HuH-7.5 (cell line): ENCODE data around the gene ARHGAP33.
"Not testable (repeated sequence)": the region's sequence is repeated elsewhere in the genome, so short reads cannot be mapped to it uniquely, and the experiment has no call there.

Experiments used
- DNase-seq: peaks from one replicate; pipeline ENCODE4 v3.0.0; 2011; ENCODE audit warnings: low spot score

ARHGAP33 gene

DNA sequence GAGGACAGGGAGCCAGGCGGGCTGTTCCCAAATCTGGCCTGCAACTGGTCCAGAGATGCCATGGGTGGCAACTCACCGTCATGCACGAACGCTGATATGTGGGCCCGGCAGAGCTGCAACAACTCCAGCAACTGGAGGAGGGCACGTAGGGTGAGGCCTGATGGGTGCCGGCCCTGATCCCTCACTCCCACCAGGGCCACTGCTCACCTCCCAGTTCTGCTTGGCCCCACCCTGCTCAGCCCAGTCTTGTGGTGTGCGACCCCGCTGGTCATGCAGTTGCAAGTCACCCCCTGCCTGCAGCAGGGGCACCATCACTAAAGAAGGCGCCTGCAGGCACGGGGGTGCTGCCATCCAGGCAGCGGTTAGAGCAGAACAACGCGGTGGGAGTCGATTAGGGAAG, 16.9 kb downstream of the ARHGAP33 start:
- DNase-seq: no peak

DNA sequence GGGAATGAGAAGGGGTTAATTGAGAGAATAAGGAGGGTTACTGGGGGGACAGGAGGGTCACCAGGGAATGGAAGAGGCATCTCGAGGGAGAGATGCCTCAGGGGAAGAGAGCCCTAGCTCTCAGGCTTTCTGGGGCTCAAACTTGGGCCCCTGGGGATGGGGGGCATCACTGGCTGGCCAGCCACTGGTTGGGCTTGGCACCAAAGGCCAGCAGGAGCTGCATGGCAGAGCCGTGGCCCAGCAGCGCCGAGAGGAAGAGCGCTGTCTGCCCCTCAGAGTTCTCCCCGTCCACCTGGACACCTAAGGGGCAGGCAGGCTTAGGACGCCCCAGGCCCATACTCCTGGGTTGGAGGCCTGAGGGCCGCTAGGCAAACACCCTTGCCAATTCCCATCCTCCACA, 17.5 kb downstream of the ARHGAP33 start:
- DNase-seq: no peak

DNA sequence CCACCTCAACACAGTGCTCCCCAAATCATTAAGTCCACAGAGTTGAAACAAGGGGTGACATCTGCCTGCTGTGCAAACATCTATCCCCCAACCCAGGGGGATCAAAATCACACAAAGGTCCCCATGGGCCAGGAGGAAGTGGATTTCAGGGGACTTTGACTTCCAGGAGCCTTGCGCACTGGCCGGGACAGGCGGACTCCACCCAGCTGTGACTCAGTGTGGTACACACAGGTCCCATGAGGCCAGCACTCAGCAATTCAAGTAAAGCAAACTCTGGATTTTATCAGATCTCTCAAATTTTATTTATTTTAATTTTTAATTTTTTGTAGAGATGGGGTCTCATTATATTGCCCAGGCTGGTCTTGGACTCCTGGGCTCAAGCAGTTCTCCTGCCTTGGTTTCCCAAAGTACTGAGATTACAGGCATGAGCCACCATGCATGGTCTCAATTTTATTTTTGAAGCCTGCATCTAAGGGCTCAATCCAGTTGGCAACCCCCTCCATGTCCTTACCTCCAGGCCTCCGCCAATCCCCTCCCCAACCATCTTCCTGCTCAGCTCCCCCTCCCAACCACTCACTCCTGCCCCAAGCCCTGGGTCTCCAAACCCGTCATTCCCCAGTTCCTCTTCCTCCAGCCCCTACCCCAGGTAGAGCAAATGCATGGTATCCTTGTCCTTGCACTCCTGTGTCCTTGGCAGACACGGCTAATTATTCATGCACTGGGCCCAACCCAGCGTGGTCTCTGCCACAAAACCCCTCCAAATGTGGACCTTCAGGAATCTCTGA, 18.2 kb downstream of the ARHGAP33 start:
- no peak for DNase-seq

DNA sequence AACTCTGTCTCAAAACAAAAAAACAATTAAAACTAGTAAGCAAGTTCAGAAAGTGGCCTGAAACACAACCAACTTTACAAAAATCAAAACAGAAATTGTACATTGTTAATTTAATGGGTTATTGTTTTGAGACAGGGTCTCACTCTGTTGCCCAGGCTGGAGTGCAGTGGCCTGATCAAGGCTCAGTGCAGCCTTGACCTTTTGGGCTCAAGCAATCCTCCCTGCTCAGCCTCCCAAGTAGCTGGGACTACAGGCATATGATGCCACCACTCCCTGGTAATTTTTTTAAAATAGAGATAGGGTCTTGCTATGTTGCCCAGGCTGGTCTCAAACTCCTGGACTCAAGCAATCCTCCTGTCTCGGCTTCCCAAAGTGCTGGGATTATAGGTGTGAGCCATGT, 20.2 kb downstream of the ARHGAP33 start:
- DNase-seq: not testable (repeated sequence)

DNA sequence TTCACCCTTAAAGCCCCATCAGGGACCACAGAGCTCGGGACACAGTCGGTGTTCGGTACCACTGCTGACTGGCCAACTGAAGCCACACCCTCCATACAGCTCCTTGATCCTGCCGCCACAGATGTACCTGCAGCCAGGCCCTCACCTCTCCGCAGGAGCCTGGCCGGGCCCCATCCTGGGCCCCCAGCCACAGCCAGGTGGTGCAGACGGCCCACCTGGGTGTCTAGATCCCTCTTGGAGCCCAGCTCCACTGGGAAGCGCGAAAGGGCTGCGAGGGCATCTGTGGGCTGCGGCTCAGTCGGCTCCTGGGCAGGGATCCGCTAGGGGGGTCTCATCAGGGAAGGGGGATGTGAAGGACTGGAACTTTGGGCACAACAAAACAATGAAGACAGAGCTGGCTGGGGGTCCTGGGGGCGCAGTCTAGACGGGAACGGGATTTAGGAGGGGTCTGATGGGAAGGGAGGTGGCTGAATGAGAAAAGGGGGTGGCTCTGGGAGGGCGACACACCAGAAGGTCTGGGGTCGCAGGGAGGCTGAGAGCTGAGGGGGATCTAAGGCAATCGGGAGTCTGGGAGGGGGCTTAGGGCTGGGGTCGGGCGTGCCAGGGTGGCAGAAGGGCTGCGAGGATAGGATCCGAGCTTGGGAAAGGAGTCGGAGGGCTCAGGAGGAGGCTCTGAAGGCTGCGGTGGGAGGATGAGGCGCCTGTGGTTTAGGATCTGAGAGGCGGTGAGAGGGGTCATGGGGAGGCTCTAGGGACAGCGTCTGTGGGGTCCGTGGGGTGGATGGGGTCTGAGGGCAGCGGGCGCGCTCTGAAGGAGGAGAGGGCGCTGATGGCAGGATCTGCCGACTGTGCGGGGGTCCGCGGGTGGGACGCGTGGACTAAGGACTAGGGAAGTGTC, 21.5 kb downstream of the ARHGAP33 start:
- DNase-seq: no peak

DNA sequence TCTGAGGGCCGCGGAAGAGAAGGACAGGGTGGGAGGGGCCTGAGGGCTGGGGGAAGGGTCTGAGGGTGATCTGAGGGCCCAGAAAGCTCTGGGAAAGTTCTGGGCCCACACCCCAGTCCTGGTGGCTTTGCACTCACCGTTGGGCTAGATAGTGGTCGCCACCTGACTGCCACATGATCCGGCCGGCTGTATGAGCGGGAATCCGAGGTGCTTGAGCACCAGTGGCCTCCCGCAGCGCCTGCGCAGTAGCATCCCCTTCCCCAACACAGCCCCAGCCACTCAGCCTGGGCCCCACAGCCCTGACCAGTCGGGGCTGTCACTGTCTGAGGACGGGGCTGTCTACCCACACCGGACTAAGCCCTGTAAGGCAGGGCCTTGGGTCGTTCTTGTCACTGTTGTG, 22.3 kb downstream of the ARHGAP33 start:
- no peak for DNase-seq

DNA sequence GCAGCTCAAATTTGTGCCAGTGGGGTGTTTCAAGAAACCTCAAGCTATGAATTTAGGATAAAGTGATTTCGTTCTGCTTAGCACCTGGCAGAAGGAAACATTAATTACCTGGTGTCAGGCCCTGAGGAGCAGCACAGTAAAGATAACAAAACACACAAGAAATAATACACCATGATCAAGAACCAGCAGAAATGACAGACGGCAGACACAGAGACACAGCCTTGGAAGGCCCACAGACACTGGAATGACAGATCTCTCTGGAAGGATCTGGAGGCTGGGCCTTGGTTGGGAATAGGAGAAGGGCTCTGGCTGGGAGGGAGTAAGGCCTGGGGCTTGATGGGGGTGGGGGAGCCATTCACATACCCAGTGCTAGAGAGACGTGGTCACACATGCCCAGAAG, 26.5 kb downstream of the ARHGAP33 start:
- DNase-seq: no peak

DNA sequence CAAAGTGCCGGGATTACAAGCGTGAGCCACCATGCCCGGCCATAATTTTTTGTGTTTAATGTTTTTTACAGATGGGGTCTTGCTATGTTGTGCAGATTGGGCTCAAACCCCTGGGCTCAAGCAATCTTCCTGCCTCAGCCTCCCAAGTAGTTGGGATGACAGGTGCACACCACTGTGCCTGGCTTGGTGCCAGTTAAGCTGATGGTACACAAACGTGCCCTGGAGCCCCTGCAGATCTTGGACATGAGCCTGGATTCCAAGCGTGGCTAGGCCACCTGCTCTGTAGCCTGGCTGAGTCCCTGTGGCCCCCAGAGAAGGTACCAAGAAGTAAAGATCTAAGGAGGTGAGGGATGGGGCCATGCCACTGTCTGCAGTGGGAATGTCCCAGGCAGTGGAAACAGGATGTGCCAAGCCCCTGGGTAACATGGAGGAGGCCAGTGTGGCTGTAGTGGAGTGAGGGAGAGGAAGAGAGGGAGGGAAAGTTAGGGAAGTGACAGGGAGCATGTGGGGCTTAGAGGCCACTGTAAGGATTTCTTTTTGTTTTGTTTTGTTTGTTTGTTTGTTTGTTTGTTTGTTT, 30.2 kb downstream of the ARHGAP33 start:
- no peak for DNase-seq

DNA sequence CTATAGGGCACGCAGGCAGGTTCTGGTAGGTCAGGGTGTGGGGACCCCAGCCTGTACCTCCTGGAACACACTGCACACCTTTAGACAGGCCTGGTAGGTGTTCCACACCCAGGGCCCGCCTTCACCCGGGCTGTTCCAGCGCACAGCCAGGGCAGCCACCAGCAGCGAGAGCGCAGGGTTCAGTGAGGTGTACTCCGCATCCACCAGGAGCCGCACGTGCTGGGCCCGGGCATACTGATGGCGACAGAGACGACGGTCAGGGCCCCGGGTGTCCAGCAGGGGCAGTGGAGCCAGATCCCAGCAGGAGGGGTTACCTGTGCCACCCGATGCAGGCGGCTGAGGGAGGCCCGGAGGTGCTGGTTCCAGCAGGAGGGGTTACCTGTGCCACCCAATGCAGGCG, 31.2 kb downstream of the ARHGAP33 start:
- DNase-seq: no peak

DNA sequence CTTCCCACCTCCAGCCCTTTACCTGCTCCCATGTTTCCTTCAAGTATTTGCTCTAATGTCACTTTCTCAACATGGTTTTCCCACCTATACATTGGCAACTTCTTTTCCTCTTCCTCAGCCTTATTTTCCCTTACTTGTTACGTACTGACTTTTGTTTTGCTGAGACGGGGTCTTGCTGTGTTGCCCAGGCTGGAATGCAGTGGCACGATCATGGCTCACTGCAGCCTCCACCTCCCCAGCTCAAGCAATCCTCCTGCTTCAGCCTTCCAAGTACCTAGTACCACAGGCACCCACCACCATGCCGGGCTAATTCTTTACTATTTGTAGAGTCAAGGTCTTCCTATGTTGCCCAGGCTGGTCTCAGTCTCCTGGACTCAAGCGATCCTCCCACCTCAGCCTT, 32.3 kb downstream of the ARHGAP33 start:
- DNase-seq: no peak

DNA sequence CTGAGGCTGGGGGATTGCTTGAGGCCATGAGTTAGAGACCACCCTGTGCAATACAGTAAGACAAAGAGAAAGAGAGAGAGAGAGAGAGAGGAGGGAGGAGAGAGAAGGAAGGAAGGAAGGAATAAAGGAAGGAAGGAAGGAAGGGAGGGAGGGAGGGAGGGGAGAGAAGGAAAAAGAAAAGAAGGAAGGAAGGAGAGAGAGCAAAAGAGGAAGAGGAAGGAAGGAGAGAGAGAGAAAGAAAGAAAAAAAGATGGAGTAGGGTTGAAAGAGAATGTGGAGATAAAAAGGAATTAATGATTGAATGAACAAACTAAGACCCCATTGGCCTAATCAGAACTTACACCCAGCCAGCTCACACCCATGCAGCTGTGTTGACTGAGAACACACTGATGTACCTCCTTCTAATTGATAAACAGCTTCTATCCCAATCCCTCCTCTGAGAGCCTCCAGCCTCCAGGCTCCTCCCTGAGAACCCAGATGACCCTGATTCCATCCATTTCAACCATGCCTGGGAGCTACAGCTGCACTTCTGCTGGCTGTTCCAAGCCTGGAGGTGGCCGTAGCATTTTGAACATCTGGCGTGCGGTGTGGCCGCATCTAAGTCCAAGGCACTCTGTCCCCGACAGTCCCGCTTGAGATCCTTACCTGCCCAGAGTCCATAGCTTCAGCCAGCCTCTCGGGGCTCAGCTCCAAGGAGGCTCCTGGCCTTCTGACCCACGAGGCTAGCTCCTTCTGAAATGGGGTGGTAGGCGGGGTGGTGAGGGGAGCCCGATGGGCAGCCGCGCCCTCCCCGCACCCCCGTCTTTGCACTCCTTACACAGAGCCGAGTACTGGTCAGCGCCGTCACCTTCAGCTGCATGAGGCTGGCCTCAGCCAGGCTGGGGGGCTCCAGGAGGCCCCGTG, 36.2 kb downstream of the ARHGAP33 start:
- no peak for DNase-seq

DNA sequence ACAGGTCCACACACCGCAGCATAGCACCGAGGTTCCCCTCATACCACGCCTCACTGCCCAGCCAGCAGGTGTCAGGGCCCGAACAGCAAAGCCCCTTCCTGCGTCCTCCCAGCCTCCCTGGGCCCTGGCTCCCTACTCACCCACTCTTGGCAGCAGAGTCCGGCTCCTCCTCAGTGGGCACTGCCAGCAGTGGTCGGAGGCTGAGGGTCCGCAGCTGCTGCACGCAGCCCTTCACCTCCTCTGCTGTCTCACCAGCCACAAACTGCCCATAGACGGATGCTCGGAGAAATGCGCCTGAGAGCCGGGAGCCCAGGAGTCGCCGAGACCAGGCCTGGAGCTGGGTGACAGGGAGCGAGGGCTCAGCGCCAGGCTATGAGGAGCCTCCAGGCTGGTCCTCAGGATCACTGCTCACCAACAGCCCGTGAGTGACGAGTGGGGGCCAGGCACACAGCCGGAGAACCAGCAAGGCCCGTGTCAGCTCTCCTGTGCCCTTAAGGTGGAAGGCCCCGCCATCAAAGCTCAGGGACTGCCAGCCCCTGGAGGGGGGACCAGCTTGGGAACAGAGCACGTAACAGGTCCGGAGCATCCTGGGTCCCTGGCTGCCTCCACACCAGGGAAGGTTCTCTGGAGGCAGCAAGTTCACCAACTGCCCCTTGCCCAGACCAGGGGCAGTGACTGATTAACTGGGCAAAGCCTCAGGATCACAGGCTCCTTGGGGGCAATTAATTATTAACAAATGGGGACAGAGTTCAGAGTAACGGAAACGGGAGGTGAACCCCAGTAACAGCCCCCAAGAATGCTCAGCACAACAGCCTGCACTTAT, 37.1 kb downstream of the ARHGAP33 start, which contains the start of gene PRODH2:
TSS of gene PRODH2 (minus strand) at position 626 of the 823 bp plus-strand sequence. CDS start at position 586, 40 bp downstream.
- no peak for DNase-seq

DNA sequence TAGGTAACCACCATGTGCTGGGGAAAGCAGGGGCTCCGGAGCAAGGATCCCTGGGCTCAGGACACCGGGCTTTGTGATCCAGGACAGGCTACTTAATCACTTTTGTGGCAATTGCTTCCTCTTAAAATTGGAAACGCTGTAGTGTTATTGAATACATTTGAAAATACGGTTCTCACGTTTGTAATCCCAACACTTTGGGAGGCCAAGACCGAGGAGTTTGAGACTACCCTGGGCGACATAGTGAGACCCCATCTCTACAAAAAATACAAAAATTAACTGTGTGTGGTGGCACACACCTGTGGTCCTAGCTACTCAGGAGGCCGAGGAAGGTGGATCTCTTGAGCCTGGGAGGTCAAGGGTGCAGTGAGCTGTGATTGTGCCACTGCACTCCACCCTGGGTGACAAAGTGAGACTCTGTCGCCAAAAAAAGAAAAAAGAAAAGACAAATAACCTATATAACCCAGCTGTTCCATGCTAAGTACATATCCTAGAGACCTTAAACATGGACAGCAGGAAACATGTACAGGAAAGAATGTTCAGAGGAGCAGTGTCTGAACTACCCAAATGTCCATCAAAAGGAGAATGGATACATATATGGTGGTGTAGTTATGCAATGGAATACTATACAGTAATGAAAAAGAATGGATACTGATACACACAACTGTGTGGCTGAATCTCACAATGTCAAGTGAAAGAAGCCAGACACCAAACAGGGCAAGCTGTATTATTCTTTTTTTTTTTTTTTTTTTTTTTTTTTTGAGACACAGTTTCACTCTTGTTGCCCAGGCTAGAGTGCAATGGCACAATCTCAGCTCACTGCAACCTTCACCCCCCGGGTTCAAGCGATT, 37.9 kb downstream of the ARHGAP33 start:
- DNase-seq: no peak

DNA sequence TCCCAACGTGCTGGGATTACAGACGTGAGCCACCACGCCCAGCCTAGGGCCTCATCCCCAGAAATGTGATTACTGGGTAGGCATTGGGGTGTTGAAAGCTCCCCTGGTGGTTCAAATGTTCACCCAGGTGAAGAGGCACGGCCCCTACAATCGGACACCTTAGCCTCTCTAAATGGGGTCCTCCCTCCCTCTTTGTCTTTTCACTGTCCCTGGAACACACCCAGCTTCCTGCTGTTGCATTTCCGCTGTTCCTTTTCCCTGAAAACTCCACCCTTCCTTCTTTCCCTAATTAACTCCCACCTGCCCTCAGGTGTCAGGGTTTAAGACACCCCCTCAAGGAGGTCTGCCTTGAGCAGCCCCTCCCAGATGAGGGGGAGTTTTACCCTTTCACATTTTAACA, 40.9 kb downstream of the ARHGAP33 start:
- no peak for DNase-seq

DNA sequence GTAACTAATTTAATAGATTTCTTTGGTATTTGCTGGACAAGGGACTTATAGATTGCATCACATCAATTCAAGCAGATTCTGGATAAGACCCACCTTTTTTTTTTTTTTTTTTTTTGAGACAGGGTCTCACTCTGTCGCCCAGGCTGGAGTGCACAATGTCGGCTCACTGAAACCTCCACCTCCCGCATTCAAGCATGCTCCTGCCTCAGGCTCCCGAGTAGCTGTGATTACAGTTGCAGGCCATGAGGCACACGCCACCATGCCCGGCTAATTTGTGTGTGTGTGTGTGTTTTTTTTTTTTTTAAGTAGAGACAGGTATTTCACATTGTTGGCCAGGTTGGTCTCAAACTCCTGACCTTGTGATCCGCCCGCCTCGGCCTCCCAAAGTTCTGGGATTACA, 41.5 kb downstream of the ARHGAP33 start:
- no peak for DNase-seq

DNA sequence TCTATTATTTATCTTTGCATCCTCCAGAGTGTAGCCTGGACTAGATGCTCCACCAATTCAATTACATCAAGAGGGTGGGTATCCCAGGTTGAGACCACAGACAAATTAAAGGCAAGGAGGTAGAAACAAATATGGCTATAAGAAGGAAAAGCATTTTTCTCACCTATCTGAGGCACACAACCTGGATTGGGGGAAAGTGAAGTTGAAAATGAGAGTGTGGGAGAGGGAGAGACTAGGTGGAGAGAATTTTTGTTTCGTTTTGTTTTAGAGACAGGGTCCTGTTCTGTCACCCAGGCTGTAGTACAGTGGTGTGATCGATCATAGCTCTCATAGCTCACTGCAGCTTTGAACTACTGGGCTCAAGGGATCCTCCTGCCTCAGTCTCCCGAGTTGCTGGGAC, 43.1 kb downstream of the ARHGAP33 start:
- DNase-seq: no peak

DNA sequence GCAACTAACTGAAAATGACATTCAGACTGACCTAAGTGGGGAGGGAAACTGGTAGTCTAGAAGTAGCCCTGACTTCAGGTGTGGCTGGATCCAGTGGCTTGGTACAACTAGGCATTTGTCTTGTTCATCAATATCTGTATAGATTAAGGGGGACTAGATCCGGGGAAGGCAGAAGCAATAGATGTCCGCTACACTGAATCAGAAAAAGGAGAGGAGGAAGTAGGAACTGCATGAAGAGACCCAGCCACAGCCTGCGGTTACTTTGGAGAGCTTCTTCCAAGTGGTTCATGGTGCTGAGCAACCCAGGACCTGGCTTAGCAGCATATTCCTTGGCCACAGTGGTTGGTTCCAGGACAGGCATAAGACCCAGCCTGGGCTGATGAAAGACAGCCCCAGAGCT, 47.2 kb downstream of the ARHGAP33 start:
- no peak for DNase-seq

DNA sequence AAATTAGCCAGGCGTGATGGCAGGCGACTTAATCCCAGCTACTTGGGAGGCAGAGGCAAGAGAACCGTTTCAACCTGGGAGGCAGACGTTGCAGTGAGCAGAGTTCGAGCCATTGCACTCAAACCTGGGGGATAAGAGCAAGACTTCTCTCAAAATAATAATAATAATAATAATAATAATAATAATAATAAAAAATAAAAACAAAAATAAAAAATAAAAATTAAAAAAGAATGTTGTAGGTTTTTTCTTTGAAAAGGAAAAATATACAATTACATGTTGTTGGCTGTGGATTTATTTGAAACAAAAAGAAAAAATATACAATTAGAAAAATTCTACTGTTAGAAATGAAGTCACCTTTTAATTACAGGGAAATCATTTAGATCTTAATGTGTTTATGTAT, 48.8 kb downstream of the ARHGAP33 start:
- DNase-seq: no peak

DNA sequence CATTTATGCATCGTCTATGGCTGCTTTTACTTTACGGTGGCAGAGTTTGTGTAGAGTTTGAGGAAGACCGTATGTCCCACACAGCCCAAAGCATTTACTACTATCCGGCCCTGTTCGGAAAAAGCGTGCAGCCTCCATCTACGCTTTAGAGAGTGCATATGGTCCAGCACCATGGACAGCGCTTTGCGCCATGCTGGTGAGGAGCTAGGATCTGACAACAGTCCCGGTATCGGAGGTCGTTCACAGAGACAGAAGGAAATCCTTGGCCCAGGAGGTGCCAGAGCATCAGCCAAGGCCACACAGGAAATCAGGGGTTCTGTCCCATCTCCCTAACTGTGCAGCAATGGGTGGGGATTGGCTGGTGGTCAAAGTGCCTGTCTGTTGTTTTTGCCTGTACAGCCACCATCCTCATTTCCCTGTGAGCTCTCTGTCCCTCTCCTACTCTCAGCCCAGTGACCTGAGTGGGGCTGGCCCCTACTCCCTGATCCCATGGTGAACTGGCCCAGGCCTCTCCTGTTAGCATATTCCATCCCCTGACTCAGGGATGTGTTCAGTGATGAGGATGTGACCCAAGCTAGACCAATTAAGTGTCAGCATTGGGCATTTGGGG, 53.4 kb downstream of the ARHGAP33 start:
- DNase-seq: peak; percentile 62

DNA sequence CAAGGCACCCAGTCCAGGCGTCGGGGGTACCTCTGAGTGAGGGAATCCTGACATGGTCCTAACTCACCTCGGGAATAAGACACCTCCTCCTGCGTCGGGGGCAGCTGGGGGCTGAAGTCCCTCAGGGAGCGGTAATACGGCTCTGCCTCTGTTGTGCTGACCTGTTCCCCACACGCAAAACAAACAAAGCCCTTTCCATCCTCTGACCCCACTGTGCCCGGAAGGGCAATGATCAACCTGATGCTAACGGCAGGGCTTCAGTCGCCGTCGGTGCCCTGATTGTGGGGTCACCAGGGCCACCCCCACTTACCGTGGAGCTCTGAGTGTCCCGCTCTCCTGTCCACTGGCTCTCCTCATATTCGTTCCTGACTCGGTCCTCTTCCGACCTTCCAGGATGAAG, 55.6 kb downstream of the ARHGAP33 start:
- DNase-seq: no peak
